K562 (cell line): Measurements from ENCODE around the gene RNF222. TPM values are rescaled to one million over a fixed set of nuclear protein-coding genes. Genes with fewer than 3 reads are reported as not detected.

Experiments
- BRD9 ChIP-seq: fragments of 450-650 bp; IDR thresholded peaks from 2 replicates; pipeline ENCODE4 v1.6.1; 2018; ENCODE audit warnings: low read depth; ENCODE audit not compliant: partially characterized antibody
- CREB1 ChIP-seq, 2 experiments: sonication (generic) in 1 of 2; formaldehyde crosslinking in 1 of 2; IDR thresholded peaks; 2 replicates each; pipeline versions ENCODE4 v1.6.1 to v1.8.0; 2012 to 2022; ENCODE audit warnings: inconsistent platforms in 1 of 2, mild to moderate bottlenecking in 1 of 2, missing genetic modification reagents in 1 of 2, moderate library complexity in 1 of 2
- E2F8 ChIP-seq: fragments of 450-650 bp; IDR thresholded peaks from 2 replicates; pipeline ENCODE4 v1.7.1; 2018; ENCODE audit warnings: mild to moderate bottlenecking, low read depth; ENCODE audit not compliant: partially characterized antibody
- FOXP1 ChIP-seq: sonication (generic); formaldehyde crosslinking; IDR thresholded peaks from 2 replicates; pipeline ENCODE4 v1.8.0; 2022; ENCODE audit warnings: mild to moderate bottlenecking, missing genetic modification reagents
- HINFP ChIP-seq: fragments of 450-650 bp; conservative IDR thresholded peaks from 2 replicates; pipeline ENCODE4 v1.6.1; 2016; ENCODE audit warnings: missing genetic modification characterization, low read depth, mild to moderate bottlenecking, control low read depth, missing compliant biosample characterization
- MAFG ChIP-seq: fragments of 450-650 bp; conservative IDR thresholded peaks from 2 replicates; pipeline ENCODE4 v1.6.1; 2016; ENCODE audit warnings: missing genetic modification characterization, missing compliant biosample characterization
- MED1 ChIP-seq: sonication (generic); formaldehyde crosslinking; IDR thresholded peaks from 2 replicates; pipeline ENCODE4 v1.8.1; 2023; ENCODE audit warnings: missing genetic modification reagents, borderline replicate concordance
- MITF ChIP-seq: IDR thresholded peaks from 2 replicates; pipeline ENCODE4 v1.6.1; 2014; ENCODE audit warnings: antibody characterized with exemption
- RUNX1 ChIP-seq: sonication (generic); IDR thresholded peaks from 2 replicates; pipeline ENCODE4 v1.6.1; 2016; ENCODE audit warnings: antibody characterized with exemption, low read depth
- SNIP1 ChIP-seq: fragments of 450-650 bp; IDR thresholded peaks from 2 replicates; pipeline ENCODE4 v1.7.1; 2017; ENCODE audit warnings: low read depth, mild to moderate bottlenecking
- WHSC1 ChIP-seq: IDR thresholded peaks from one replicate; pipeline ENCODE4 v1.6.1; 2012; ENCODE audit warnings: low read length, control low read depth, inconsistent platforms
- YBX1 ChIP-seq: fragments of 450-650 bp; IDR thresholded peaks from 2 replicates; pipeline ENCODE4 v1.7.1; 2016; ENCODE audit warnings: mild to moderate bottlenecking
- ZFP36 ChIP-seq: fragments of 150-350 bp; IDR thresholded peaks from 2 replicates; pipeline ENCODE4 v1.6.1; 2018; ENCODE audit warnings: low read length, low read depth; ENCODE audit not compliant: partially characterized antibody
- ZNF143 ChIP-seq: sonication (generic); formaldehyde crosslinking; IDR thresholded peaks from 2 replicates; pipeline ENCODE4 v1.9.0; 2022; ENCODE audit warnings: mild to moderate bottlenecking, missing genetic modification reagents
- ZNF212 ChIP-seq: fragments of 450-650 bp; formaldehyde crosslinking; IDR thresholded peaks from 2 replicates; pipeline ENCODE4 v1.4.0; 2020; ENCODE audit warnings: mild to moderate bottlenecking
- ZNF444 ChIP-seq: fragments of 250-450 bp; sonication (Bioruptor Pico); IDR thresholded peaks from 2 replicates; pipeline ENCODE4 v1.4.0; 2020; ENCODE audit warnings: mild to moderate bottlenecking, moderate library complexity
- ZNF518B ChIP-seq: fragments of 250-450 bp; sonication (Bioruptor Pico); IDR thresholded peaks from 2 replicates; pipeline ENCODE4 v1.5.0; 2021; ENCODE audit warnings: mild to moderate bottlenecking, moderate library complexity
- polyA plus RNA-seq, 8 experiments: library from polyadenylated mRNA; depleted of rRNA in 4 of 8; stranded (reverse) in 5 of 8; unstranded in 3 of 8; fragments of >200 nt; fragmentation: Nextera tagmentation in 2 of 8; fragmentation: Illumina TruSeq in 1 of 8; extraction: Ambion mirVana in 2 of 8; extraction: Trizol in 1 of 8; gene quantifications; 2 replicates each; pipeline versions ENCODE4 v1.2.1 to v1.2.3, GENCODE V29; 2011 to 2014; ENCODE audit warnings: inconsistent platforms in 1 of 8, missing spikeins in 1 of 8
- total RNA-seq, 7 experiments: library from RNA; depleted of rRNA in 6 of 7; stranded (reverse); fragments of >200 nt in 6 of 7; fragmentation: Illumina TruSeq in 2 of 7; extraction: Trizol in 2 of 7; gene quantifications; 2 replicates each; pipeline versions ENCODE4 v1.2.1 to v1.2.3, GENCODE V29; 2011 to 2021; ENCODE audit warnings: low replicate concordance in 1 of 7

The RNF222 gene
- total and polyA plus RNA-seq, 9 of the 15 experiments (the other 6 are each of a cell fraction or from before 2014, with no cell fraction given) = not detected

- TF ChIP-seq E2F8 = no peak
- TF ChIP-seq MITF = no peak
- no peak for TF ChIP-seq BRD9
- no peak for TF ChIP-seq RUNX1
- TF ChIP-seq WHSC1 = no peak
- no peak for TF ChIP-seq ZNF518B (CRISPR knock-in tag)
- no peak for TF ChIP-seq ZNF444 (CRISPR knock-in tag)
- TF ChIP-seq ZFP36 = peak; percentile 97
- no peak for TF ChIP-seq MAFG (tag)
- no peak for TF ChIP-seq HINFP
- peak; percentile 45; the same call in 1 of the 2 replicates for TF ChIP-seq ZNF143 (CRISPR knock-in tag)
- TF ChIP-seq YBX1 = no peak
- TF ChIP-seq SNIP1 = no peak
- no peak for TF ChIP-seq MED1 (CRISPR knock-in tag)
- no peak for TF ChIP-seq FOXP1 (CRISPR knock-in tag)
- TF ChIP-seq ZNF212 = no peak
- TF ChIP-seq CREB1 (IDR thresholded peaks at IDR 0.05) = no peak
- TF ChIP-seq CREB1 (CRISPR knock-in tag; IDR thresholded peaks at IDR 0.05) = peak; percentile 27; the same call in 1 of the 2 replicates
Observed at GRCh38 chr17:8436169-8436843, 38.7 kb upstream of the RNF222 start (continued).
